Prostate gland (tissue), 2 donors: Measurements from ENCODE around the gene ALG12.

Experiments
- CTCF ChIP-seq, 4 experiments: fragments of 200-600 bp in 2 of 4; fragments of 450-650 bp in 2 of 4; sonication (generic) in 2 of 4; IDR thresholded peaks; 1 replicate in 3 of 4; 2 replicates in 1 of 4; pipeline ENCODE4 v1.5.1; 2016 to 2019; ENCODE audit warnings: antibody characterized with exemption in 4 of 4, mild to moderate bottlenecking in 2 of 4, moderate library complexity in 2 of 4
- POLR2A ChIP-seq: fragments of 450-650 bp; IDR thresholded peaks from one replicate; pipeline ENCODE4 v1.6.1; 2016; ENCODE audit warnings: antibody characterized with exemption, mild to moderate bottlenecking
- POLR2AphosphoS5 ChIP-seq: sonication (generic); formaldehyde crosslinking; IDR thresholded peaks from one replicate; pipeline ENCODE4 v1.6.1; 2017; ENCODE audit warnings: antibody characterized with exemption

- TF ChIP-seq CTCF (IDR thresholded peaks at IDR 0.05) (no peak), POLR2A (no peak), POLR2AphosphoS5 (no peak)
Measured at GRCh38 chr22:49913026-49913425, 5.2 kb downstream of the ALG12 start.
